ENCODE measurements around the gene PRPF18. TPM values are rescaled to one million over a fixed set of nuclear protein-coding genes. Genes with fewer than 3 reads are reported as not detected.

Gene PRPF18
- total and polyA plus RNA-seq, 2 donors from 2014 or later, result 23.0 to 24.4 TPM

- DNase-seq (no peak), FAIRE-seq (no peak)
- no peak for TF ChIP-seq CTCF (IDR thresholded peaks at IDR 0.05; ENCODE audit: borderline replicate concordance, extremely low read depth, insufficient read depth)
- H3K9ac ChIP-seq (ENCODE audit: low read length in 3 of 3), result no peak overlapping the region
- no peak overlapping the region for H3K4me3 ChIP-seq (ENCODE audit: low read length in 3 of 3)
- no peaks in the 10 kb centered on the region for H3K27me3 ChIP-seq (ENCODE audit: control insufficient read depth, insufficient read depth, low read length)
- H3K4me1 ChIP-seq (ENCODE audit: control insufficient read depth in 2 of 3, insufficient read depth in 2 of 3, low read depth in 1 of 3, low read length in 3 of 3), result peaks cover 0 to 8% (median 0%) of the 10 kb centered on the region in 3 donors
- intact Hi-C loops (cut with DNase I), result no loop called here
- H3K9me3 ChIP-seq (ENCODE audit: control insufficient read depth in 2 of 3, insufficient read depth in 1 of 3, low read length in 3 of 3), result no peaks in the 10 kb centered on the region
- no peak overlapping the region for H3K27ac ChIP-seq (ENCODE audit: low read depth in 2 of 2, low read length in 2 of 2)
- peaks cover 0 to under 1% (median 0%) of the 10 kb centered on the region in 3 donors for H3K36me3 ChIP-seq (ENCODE audit: control insufficient read depth in 2 of 3, insufficient read depth in 3 of 3, low read length in 3 of 3)
These were observed 822 bp upstream of the PRPF18 start for GRCh38 chr10:13585943-13586342.

DNA sequence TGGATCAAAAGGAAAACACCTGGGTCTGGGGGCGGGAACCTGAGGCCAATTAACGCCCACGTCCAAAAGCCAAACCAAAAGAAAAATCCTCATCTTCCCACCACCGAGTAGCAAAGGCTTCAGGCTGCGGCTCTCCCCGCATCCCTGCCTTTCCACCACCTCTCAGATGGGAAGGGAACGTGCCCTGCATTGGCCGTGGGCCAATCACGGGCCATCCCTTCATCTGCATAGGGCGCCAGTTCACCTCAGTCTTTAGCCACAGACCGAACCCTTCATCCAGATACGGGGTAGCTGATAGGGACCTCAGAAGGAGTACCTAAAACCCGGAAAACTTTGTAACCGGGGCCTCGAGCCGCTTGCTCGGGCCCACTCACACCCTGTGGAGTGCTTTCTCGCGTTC lies 626 bp downstream of the PRPF18 start:
- TF ChIP-seq CTCF (IDR thresholded peaks at IDR 0.05; ENCODE audit: borderline replicate concordance, extremely low read depth, insufficient read depth), result no peak
- H3K27ac ChIP-seq (ENCODE audit: low read depth in 2 of 2, low read length in 2 of 2), result no peak overlapping the region
- peak overlapping the region; percentile 92 to 99 (median 95) for H3K4me3 ChIP-seq (ENCODE audit: low read length in 3 of 3)
- no peaks in the 10 kb centered on the region for H3K27me3 ChIP-seq (ENCODE audit: control insufficient read depth, insufficient read depth, low read length)
- DNase-seq, result peak in 4 of 5 donors; percentile 21 to 54 (median 44)
- intact Hi-C loops (cut with DNase I), result no loop called here
- H3K36me3 ChIP-seq (ENCODE audit: control insufficient read depth in 2 of 3, insufficient read depth in 3 of 3, low read length in 3 of 3), result peaks cover 0 to 5% (median 3%) of the 10 kb centered on the region in 3 donors
- H3K9ac ChIP-seq (ENCODE audit: low read length in 3 of 3), result peak overlapping the region; percentile 72 to 96 (median 90)
- peaks cover 0 to 8% (median 0%) of the 10 kb centered on the region in 3 donors for H3K4me1 ChIP-seq (ENCODE audit: control insufficient read depth in 2 of 3, insufficient read depth in 2 of 3, low read depth in 1 of 3, low read length in 3 of 3)
- H3K9me3 ChIP-seq (ENCODE audit: control insufficient read depth in 2 of 3, insufficient read depth in 1 of 3, low read length in 3 of 3), result no peaks in the 10 kb centered on the region
- no peak for FAIRE-seq

DNA sequence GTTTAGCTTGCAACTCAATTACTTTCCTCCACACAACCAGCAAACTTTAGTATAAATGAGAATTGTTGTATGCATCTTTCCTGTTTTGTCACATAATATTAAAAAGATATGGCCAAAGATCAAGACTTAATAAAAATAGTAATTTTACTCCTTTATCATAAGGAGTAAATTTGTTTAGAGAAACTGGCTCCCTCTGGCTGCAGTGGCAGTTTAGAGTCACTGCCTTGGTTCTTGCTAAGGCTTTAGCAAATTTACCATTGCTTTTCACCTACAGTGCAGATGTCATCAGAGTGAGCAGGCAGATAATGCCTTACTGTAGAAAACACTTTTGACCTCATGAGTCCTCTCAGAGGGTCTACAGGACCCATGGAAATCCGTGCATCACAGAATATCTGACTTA lies 2.6 kb downstream of the PRPF18 start:
- H3K9ac ChIP-seq (ENCODE audit: low read length in 3 of 3), result no peak overlapping the region
- no peak for FAIRE-seq
- H3K9me3 ChIP-seq (ENCODE audit: control insufficient read depth in 2 of 3, insufficient read depth in 1 of 3, low read length in 3 of 3), result no peaks in the 10 kb centered on the region
- intact Hi-C loops (cut with DNase I), result no loop called here
- no peak overlapping the region for H3K27ac ChIP-seq (ENCODE audit: low read depth in 2 of 2, low read length in 2 of 2)
- DNase-seq, result no peak
- no peaks in the 10 kb centered on the region for H3K27me3 ChIP-seq (ENCODE audit: control insufficient read depth, insufficient read depth, low read length)
- peaks cover 0 to 10% (median 8%) of the 10 kb centered on the region in 3 donors for H3K36me3 ChIP-seq (ENCODE audit: control insufficient read depth in 2 of 3, insufficient read depth in 3 of 3, low read length in 3 of 3)
- TF ChIP-seq CTCF (IDR thresholded peaks at IDR 0.05; ENCODE audit: borderline replicate concordance, extremely low read depth, insufficient read depth), result no peak
- H3K4me1 ChIP-seq (ENCODE audit: control insufficient read depth in 2 of 3, insufficient read depth in 2 of 3, low read depth in 1 of 3, low read length in 3 of 3), result peaks cover 0 to 8% (median 0%) of the 10 kb centered on the region in 3 donors
- H3K4me3 ChIP-seq (ENCODE audit: low read length in 3 of 3), result no peak overlapping the region

- FAIRE-seq, result no peak
- DNase-seq, result no peak
- H3K27ac ChIP-seq (ENCODE audit: low read depth in 2 of 2, low read length in 2 of 2), result no peak overlapping the region
These were observed 4.1 kb downstream of the PRPF18 start for GRCh38 chr10:13590886-13591285.

More at GRCh38 chr10:13590886-13591285, 4.1 kb downstream of the PRPF18 start:
- Histone ChIP-seq H3K4me1 (ENCODE audit: control insufficient read depth in 2 of 3, insufficient read depth in 2 of 3, low read depth in 1 of 3, low read length in 3 of 3) (peaks cover 0 to 8% (median 0%) of the 10 kb centered on the region in 3 donors), H3K4me3 (ENCODE audit: low read length in 3 of 3) (no peak overlapping the region), H3K9me3 (ENCODE audit: control insufficient read depth in 2 of 3, insufficient read depth in 1 of 3, low read length in 3 of 3) (no peaks in the 10 kb centered on the region), H3K27me3 (ENCODE audit: control insufficient read depth, insufficient read depth, low read length) (no peaks in the 10 kb centered on the region), H3K9ac (ENCODE audit: low read length in 3 of 3) (no peak overlapping the region), H3K36me3 (ENCODE audit: control insufficient read depth in 2 of 3, insufficient read depth in 3 of 3, low read length in 3 of 3) (peaks cover 0 to 10% (median 8%) of the 10 kb centered on the region in 3 donors)
- intact Hi-C loops (cut with DNase I), result no loop called here
- TF ChIP-seq CTCF (IDR thresholded peaks at IDR 0.05; ENCODE audit: borderline replicate concordance, extremely low read depth, insufficient read depth), result no peak
